Right atrium auricular region (tissue), 2 donors: ENCODE results near the gene CCN2. TPM values are rescaled to one million over a fixed set of nuclear protein-coding genes. Genes with fewer than 3 reads are reported as not detected.

Experiments
- DNase-seq: peaks from one replicate; pipeline ENCODE4 v3.0.0-alpha.2; 2019; ENCODE audit warnings: low spot score
- H3K27ac ChIP-seq, 2 donors: fragments of 200-600 bp; sonication (generic); 1 replicate in 1 of 2; 2 replicates in 1 of 2; pipeline ENCODE4 v1.5.1; 2016 to 2019
- H3K27me3 ChIP-seq, 2 donors: fragments of 200-600 bp; sonication (generic); one replicate each; pipeline versions ENCODE4 v1.5.1 to v1.6.0; 2017 to 2019
- H3K36me3 ChIP-seq: fragments of 200-600 bp; sonication (generic); one replicate; pipeline ENCODE4 v1.5.1; 2016
- H3K4me1 ChIP-seq, 2 donors: fragments of 200-600 bp; sonication (generic); one replicate each; pipeline versions ENCODE4 v1.5.1 to v1.6.0; 2017 to 2019
- H3K4me3 ChIP-seq, 2 donors: fragments of 200-600 bp; sonication (generic); 1 replicate in 1 of 2; 2 replicates in 1 of 2; pipeline ENCODE4 v1.5.1; 2017 to 2019; ENCODE audit warnings: mild to moderate bottlenecking in 1 of 2, moderate library complexity in 1 of 2
- H3K9me3 ChIP-seq, 2 donors: fragments of 200-600 bp; sonication (generic); one replicate each; pipeline ENCODE4 v1.5.1; 2019
- total RNA-seq, 2 donors: library from RNA; depleted of rRNA; stranded (reverse); fragments of >200 nt; gene quantifications; one replicate each; pipeline ENCODE4 v1.1.0, GENCODE V29; 2016
- TF ChIP-seq, protein P1 (sequence below), 2 donors: fragments of 200-600 bp; sonication (generic); IDR thresholded peaks; one replicate each; pipeline ENCODE4 v1.5.1; 2019; ENCODE audit warnings: antibody characterized with exemption in 2 of 2

Gene CCN2
- total RNA-seq, 2 donors from 2014 or later = 203 to 356 TPM

DNA sequence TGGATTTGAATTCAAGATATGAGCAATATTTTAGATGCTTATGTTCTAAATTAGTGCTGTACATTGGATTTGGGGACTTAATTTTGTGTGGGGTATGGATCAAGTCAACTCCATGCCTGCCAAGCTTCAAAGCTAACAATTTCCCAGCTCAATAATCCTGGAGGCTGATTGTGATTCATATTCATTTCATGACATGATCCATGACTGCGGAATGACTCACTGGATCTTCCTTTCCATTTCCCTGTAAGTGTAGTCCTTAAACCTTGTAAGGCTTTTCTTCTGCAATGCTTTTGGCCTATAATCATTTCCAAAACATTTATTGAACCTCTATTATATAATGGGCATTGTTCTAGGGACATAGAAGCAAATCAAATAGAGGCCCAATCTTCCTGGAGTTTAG, 44.7 kb upstream of the CCN2 start:
- TF ChIP-seq, protein P1, sequence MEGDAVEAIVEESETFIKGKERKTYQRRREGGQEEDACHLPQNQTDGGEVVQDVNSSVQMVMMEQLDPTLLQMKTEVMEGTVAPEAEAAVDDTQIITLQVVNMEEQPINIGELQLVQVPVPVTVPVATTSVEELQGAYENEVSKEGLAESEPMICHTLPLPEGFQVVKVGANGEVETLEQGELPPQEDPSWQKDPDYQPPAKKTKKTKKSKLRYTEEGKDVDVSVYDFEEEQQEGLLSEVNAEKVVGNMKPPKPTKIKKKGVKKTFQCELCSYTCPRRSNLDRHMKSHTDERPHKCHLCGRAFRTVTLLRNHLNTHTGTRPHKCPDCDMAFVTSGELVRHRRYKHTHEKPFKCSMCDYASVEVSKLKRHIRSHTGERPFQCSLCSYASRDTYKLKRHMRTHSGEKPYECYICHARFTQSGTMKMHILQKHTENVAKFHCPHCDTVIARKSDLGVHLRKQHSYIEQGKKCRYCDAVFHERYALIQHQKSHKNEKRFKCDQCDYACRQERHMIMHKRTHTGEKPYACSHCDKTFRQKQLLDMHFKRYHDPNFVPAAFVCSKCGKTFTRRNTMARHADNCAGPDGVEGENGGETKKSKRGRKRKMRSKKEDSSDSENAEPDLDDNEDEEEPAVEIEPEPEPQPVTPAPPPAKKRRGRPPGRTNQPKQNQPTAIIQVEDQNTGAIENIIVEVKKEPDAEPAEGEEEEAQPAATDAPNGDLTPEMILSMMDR (IDR thresholded peaks at IDR 0.05) = no peak
- Histone ChIP-seq H3K36me3 (no peaks in the 10 kb centered on the region), H3K4me3 (no peak overlapping the region), H3K9me3 (no peaks in the 10 kb centered on the region), H3K4me1 (peaks cover 0 to 7% of the 10 kb centered on the region in 2 donors), H3K27ac (no peak overlapping the region), H3K27me3 (no peaks in the 10 kb centered on the region)
- no peak for DNase-seq

DNA sequence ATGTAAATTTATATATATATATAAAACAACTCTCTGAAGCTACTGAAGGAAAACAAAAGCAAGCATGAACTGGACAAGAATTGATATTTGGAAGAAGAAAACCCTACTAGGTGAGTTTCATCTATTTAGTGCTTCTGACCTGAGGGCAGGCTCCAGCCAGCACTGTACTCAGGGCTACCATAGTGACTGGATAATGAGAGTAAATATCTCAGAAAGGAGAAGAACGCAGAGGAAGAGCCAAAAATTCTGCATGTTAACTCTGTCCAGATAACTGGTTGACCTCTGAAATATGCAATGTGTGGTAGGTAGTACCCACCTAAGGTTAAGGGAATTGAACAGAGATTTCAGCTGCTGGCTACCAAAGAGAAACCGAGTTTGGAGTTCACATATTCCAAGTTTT, 41.4 kb upstream of the CCN2 start:
- H3K36me3 ChIP-seq = no peaks in the 10 kb centered on the region
- no peak overlapping the region for H3K4me3 ChIP-seq
- no peaks in the 10 kb centered on the region for H3K4me1 ChIP-seq
- H3K27me3 ChIP-seq = no peaks in the 10 kb centered on the region
- no peaks in the 10 kb centered on the region for H3K9me3 ChIP-seq
- no peak for DNase-seq
- TF ChIP-seq, protein P1 (IDR thresholded peaks at IDR 0.05) = no peak
- no peak overlapping the region for H3K27ac ChIP-seq

DNA sequence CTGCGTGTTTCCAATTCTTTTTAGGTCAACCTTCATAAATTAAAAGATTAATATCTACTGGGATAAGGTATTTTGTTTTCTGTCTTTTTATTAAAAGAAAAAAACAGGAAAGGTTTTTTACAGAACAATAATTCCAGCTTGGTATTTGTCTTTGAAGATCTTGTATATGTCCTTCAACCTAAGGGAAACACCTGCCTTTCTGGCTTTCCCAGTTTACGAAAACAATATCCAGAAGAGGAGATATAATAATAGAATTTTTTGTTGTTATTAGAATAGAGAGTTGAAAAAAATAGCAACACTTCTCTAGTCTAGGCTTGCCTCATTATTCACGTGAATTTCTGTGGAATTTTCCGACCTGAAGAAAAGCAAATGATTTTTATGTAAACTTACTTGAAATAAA, 37.9 kb upstream of the CCN2 start:
- no peak overlapping the region for H3K27ac ChIP-seq
- TF ChIP-seq, protein P1 (IDR thresholded peaks at IDR 0.05) = no peak
- H3K9me3 ChIP-seq = no peaks in the 10 kb centered on the region
- no peak for DNase-seq
- no peak overlapping the region for H3K4me3 ChIP-seq
- no peaks in the 10 kb centered on the region for H3K27me3 ChIP-seq
- H3K36me3 ChIP-seq = no peaks in the 10 kb centered on the region
- H3K4me1 ChIP-seq = no peaks in the 10 kb centered on the region

DNA sequence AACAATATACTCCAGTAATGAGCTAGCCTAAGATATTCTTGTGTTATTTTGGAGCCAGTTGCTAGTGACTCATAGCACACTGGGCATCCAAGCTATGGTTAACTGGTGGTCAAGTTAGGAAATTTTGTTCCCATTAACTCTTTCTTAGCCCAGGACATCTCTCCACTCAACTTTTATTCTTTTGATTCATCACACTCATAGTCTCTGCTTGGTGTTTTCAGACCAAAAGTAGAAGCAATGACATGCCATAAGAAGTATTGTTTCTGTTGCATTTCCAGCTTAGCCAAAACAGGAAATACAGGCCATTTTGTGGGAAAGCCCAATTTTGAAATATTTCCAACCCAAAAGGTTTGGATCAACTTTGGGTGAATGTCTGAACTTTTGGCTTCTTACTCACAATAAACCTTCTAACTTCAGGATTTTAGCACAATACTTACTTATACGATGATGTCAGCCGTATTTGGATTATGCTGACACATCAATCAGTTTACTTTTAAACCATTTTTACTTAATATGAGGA, 31.6 kb upstream of the CCN2 start:
- H3K4me1 ChIP-seq = peaks cover 0 to 3% of the 10 kb centered on the region in 2 donors
- H3K27ac ChIP-seq = no peak overlapping the region
- H3K36me3 ChIP-seq = no peaks in the 10 kb centered on the region
- TF ChIP-seq, protein P1 (IDR thresholded peaks at IDR 0.05) = no peak
- no peaks in the 10 kb centered on the region for H3K9me3 ChIP-seq
- no peak overlapping the region for H3K4me3 ChIP-seq
- DNase-seq = no peak
- H3K27me3 ChIP-seq = no peaks in the 10 kb centered on the region

DNA sequence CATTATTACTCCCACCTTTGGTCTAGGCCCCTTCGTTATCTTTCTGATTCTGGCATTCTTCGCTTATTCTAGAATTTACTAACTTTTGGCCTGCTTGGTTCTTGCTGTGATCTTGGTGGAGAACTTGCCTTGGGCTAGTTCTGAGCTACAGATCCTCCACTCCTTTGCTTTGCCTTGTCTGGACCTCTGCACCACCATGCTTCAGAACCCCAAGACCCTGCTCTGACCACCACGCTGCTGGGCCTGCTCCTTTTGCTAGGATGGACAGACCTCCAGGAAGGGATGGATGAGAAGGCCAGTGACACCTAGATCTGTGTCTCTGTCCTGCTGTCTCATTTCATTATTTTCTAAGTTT, 30.4 kb upstream of the CCN2 start:
- no peaks in the 10 kb centered on the region for H3K36me3 ChIP-seq
- no peak for DNase-seq
- no peaks in the 10 kb centered on the region for H3K9me3 ChIP-seq
- H3K4me3 ChIP-seq = no peak overlapping the region
- TF ChIP-seq, protein P1 (IDR thresholded peaks at IDR 0.05) = no peak
- no peak overlapping the region for H3K27ac ChIP-seq
- H3K27me3 ChIP-seq = no peaks in the 10 kb centered on the region
- peaks cover 0 to 8% of the 10 kb centered on the region in 2 donors for H3K4me1 ChIP-seq
